ENCODE data around the gene ADAMTS12. TPM values are rescaled to one million over a fixed set of nuclear protein-coding genes. Genes with fewer than 3 reads are reported as not detected.

The ADAMTS12 gene
- total RNA-seq, 1 experiment from 2014 or later, result 0.18 TPM

DNA sequence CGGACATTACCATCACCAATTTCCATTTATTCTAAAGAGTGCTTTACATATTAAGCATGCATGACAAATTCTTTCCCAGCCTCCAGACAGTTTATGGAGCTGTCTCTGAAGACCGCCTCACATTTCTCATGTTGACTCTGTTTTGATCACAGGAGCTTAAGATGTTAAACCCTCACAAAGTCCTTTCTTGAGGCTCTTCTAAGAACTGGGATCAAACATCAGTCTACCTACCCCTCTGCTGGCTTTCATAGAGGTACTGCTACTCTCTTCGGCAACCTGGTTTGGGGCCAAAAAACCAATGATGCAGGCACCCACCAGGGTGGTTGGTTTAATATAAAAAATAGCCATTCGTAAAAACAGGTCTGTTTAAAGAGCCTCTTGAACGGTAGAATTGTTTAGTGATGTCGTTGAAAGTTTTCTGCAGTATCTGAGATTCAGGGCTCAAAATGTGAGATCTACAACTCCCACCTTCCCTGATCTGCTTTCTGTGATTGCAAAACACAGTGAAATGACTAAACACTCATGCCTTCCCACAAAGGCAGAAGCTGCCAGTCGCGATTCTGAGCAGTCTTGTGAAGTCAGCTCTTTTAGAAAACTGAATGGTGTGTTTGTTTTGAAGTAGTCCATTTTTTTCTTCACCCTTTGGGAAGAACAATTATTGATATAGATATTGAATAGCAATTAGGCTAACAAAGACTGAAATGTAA lies 47.9 kb upstream of the ADAMTS12 start:
- Histone ChIP-seq H3K9me2 (replicated peaks; ENCODE audit: low read length) (no peaks in the 10 kb centered on the region), H3K4me3 (ENCODE audit: low read length) (no peak overlapping the region), H3K4me2 (ENCODE audit: low read length) (no peak overlapping the region), H3K36me3 (ENCODE audit: low read depth, low read length) (no peaks in the 10 kb centered on the region), H3K27me3 (ENCODE audit: low read length) (no peaks in the 10 kb centered on the region), H2AFZ (ENCODE audit: low read length) (no peak overlapping the region), H4K20me1 (ENCODE audit: low read length) (no peaks in the 10 kb centered on the region), H3K27ac (ENCODE audit: low read length) (no peak overlapping the region), H3K4me1 (ENCODE audit: insufficient read depth, low read length) (no peaks in the 10 kb centered on the region), H3K79me2 (ENCODE audit: low read length) (no peaks in the 10 kb centered on the region), H3K9ac (ENCODE audit: low read length) (no peak overlapping the region), H3K9me3 (ENCODE audit: low read length) (no peaks in the 10 kb centered on the region), H3F3A (ENCODE audit: low read length, unreplicated experiment) (no peaks in the 10 kb centered on the region)
- TF ChIP-seq EZH2phosphoT487 (IDR thresholded peaks at IDR 0.05; ENCODE audit: borderline replicate concordance, low read length), result no peak
- TF ChIP-seq, protein P1, sequence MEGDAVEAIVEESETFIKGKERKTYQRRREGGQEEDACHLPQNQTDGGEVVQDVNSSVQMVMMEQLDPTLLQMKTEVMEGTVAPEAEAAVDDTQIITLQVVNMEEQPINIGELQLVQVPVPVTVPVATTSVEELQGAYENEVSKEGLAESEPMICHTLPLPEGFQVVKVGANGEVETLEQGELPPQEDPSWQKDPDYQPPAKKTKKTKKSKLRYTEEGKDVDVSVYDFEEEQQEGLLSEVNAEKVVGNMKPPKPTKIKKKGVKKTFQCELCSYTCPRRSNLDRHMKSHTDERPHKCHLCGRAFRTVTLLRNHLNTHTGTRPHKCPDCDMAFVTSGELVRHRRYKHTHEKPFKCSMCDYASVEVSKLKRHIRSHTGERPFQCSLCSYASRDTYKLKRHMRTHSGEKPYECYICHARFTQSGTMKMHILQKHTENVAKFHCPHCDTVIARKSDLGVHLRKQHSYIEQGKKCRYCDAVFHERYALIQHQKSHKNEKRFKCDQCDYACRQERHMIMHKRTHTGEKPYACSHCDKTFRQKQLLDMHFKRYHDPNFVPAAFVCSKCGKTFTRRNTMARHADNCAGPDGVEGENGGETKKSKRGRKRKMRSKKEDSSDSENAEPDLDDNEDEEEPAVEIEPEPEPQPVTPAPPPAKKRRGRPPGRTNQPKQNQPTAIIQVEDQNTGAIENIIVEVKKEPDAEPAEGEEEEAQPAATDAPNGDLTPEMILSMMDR (conservative IDR thresholded peaks at IDR 0.05; ENCODE audit: low read depth, low read length), result no peak
- TF ChIP-seq EZH2 (IDR thresholded peaks at IDR 0.05; ENCODE audit: low read length, unreplicated experiment), result no peak
- BruUV-seq (replicated peaks), result no TSS peak
- POLR2A ChIA-PET (ENCODE audit: unreplicated experiment), result no interaction called here
- DNase-seq (peak; percentile 27), ATAC-seq (no peak)
- CTCF ChIA-PET, result no interaction called here
- intact Hi-C loops (cut with micrococcal nuclease), result no loop called here

DNA sequence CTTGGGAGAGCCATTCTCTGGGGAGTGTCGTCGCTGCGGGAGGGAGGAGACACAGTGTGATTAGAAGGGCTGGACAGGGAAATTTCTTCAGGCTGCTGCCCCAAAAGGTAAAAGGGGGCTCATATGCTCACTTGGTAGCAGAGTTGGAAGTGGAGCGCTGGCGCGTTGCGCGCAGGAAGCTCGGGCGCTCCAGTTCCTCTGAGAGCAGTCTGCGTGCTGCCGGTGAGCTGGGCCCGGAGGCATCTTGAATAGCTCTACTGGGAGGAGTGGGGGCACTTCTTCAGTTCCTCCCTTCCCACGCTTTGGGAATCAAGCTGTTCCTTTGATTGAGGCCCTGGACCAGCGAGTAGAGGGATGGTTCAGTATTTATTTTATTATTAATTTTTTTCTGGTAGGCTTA lies 47.1 kb upstream of the ADAMTS12 start:
- no peaks in the 10 kb centered on the region for H3K9me2 ChIP-seq (replicated peaks; ENCODE audit: low read length)
- no peak overlapping the region for H3K4me3 ChIP-seq (ENCODE audit: low read length)
- peaks cover 8% of the 10 kb centered on the region for H3K4me1 ChIP-seq (ENCODE audit: insufficient read depth, low read length)
- H4K20me1 ChIP-seq (ENCODE audit: low read length), result no peaks in the 10 kb centered on the region
- H3K36me3 ChIP-seq (ENCODE audit: low read depth, low read length), result no peaks in the 10 kb centered on the region
- ATAC-seq (no peak), DNase-seq (no peak)
- POLR2A ChIA-PET (ENCODE audit: unreplicated experiment), result no interaction called here
- no peak for TF ChIP-seq EZH2 (IDR thresholded peaks at IDR 0.05; ENCODE audit: low read length, unreplicated experiment)
- H3K27ac ChIP-seq (ENCODE audit: low read length), result no peak overlapping the region
- no peaks in the 10 kb centered on the region for H3K79me2 ChIP-seq (ENCODE audit: low read length)
- CTCF ChIA-PET, result no interaction called here
- no peak overlapping the region for H2AFZ ChIP-seq (ENCODE audit: low read length)
- H3K9me3 ChIP-seq (ENCODE audit: low read length), result no peaks in the 10 kb centered on the region
- intact Hi-C loops (cut with micrococcal nuclease), result no loop called here
- no peak overlapping the region for H3K9ac ChIP-seq (ENCODE audit: low read length)
- no peak overlapping the region for H3K4me2 ChIP-seq (ENCODE audit: low read length)
- H3K27me3 ChIP-seq (ENCODE audit: low read length), result no peaks in the 10 kb centered on the region
- no TSS peak for BruUV-seq (replicated peaks)
- no peaks in the 10 kb centered on the region for H3F3A ChIP-seq (ENCODE audit: low read length, unreplicated experiment)

DNA sequence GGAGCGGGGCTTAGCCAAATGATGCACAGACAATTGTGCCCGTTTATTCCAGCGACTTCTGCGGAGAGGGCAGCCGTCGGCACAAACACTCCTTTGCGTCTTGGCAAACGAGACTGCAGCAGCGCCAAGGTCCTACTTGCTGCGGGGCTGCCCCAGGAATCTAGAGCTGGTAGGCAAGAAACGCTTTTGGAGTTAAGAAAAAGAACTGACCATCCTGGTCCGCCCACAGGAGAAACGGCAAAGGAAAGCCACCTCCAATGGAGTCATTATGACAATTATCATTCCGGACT lies 46.7 kb upstream of the ADAMTS12 start:
- CTCF ChIA-PET, result no interaction called here
- DNase-seq, result no peak
- Histone ChIP-seq H3K9me2 (replicated peaks; ENCODE audit: low read length) (no peaks in the 10 kb centered on the region), H3K79me2 (ENCODE audit: low read length) (no peaks in the 10 kb centered on the region), H3K4me3 (ENCODE audit: low read length) (no peak overlapping the region), H3K4me1 (ENCODE audit: insufficient read depth, low read length) (peaks cover 12% of the 10 kb centered on the region), H3K9ac (ENCODE audit: low read length) (no peak overlapping the region), H3K4me2 (ENCODE audit: low read length) (no peak overlapping the region), H4K20me1 (ENCODE audit: low read length) (no peaks in the 10 kb centered on the region), H3K9me3 (ENCODE audit: low read length) (no peaks in the 10 kb centered on the region), H2AFZ (ENCODE audit: low read length) (no peak overlapping the region), H3F3A (ENCODE audit: low read length, unreplicated experiment) (no peaks in the 10 kb centered on the region), H3K27ac (ENCODE audit: low read length) (no peak overlapping the region), H3K27me3 (ENCODE audit: low read length) (no peaks in the 10 kb centered on the region), H3K36me3 (ENCODE audit: low read depth, low read length) (no peaks in the 10 kb centered on the region)
- POLR2A ChIA-PET (ENCODE audit: unreplicated experiment), result no interaction called here
- no peak for ATAC-seq
- intact Hi-C loops (cut with micrococcal nuclease), result no loop called here
- BruUV-seq (replicated peaks), result no TSS peak
- TF ChIP-seq, protein P1 (conservative IDR thresholded peaks at IDR 0.05; ENCODE audit: low read depth, low read length), result no peak
- TF ChIP-seq EZH2 (IDR thresholded peaks at IDR 0.05; ENCODE audit: low read length, unreplicated experiment) (no peak), EZH2phosphoT487 (IDR thresholded peaks at IDR 0.05; ENCODE audit: borderline replicate concordance, low read length) (no peak)
